Upper lobe of left lung (tissue), 6 donors: Measurements from ENCODE around the gene ZSCAN1. TPM values are rescaled to one million over a fixed set of nuclear protein-coding genes. Genes with fewer than 3 reads are reported as not detected.

Experiments
- ATAC-seq, 2 donors: fragments of 200-7000 bp; cut with Tn5 transposase; one replicate each; pipeline ENCODE4 v1.9.1; 2022; ENCODE audit warnings: mild to moderate bottlenecking in 2 of 2, moderate library complexity in 2 of 2; ENCODE audit not compliant: low FRiP score in 2 of 2
- DNase-seq, 2 donors: peaks; one replicate each; pipeline ENCODE4 v3.0.0-alpha.2; 2019 to 2020
- H3K27ac ChIP-seq, 4 donors: fragments of 200-600 bp; sonication (generic); one replicate each; pipeline ENCODE4 v1.5.1; 2016 to 2019
- H3K27me3 ChIP-seq, 4 donors: fragments of 200-600 bp; sonication (generic); one replicate each; pipeline ENCODE4 v1.5.1; 2017 to 2019
- H3K36me3 ChIP-seq, 4 donors: fragments of 200-600 bp; sonication (generic); one replicate each; pipeline ENCODE4 v1.5.1; 2016 to 2019
- H3K4me1 ChIP-seq, 4 donors: fragments of 200-600 bp; sonication (generic); one replicate each; pipeline ENCODE4 v1.5.1; 2018 to 2019
- H3K4me3 ChIP-seq, 4 donors: fragments of 200-600 bp; sonication (generic); one replicate each; pipeline ENCODE4 v1.5.1; 2017 to 2019; ENCODE audit warnings: mild to moderate bottlenecking in 2 of 4, moderate library complexity in 1 of 4
- H3K9me3 ChIP-seq, 4 donors: fragments of 200-600 bp; sonication (generic); one replicate each; pipeline ENCODE4 v1.5.1; 2018 to 2019
- EP300 ChIP-seq, 4 donors: sonication (generic); formaldehyde crosslinking; IDR thresholded peaks; one replicate each; pipeline ENCODE4 v1.5.1; 2017; ENCODE audit warnings: antibody characterized with exemption in 4 of 4, control low read depth in 2 of 4
- POLR2A ChIP-seq, 4 donors: fragments of 450-650 bp; IDR thresholded peaks; one replicate each; pipeline ENCODE4 v1.5.1; 2016 to 2017; ENCODE audit warnings: antibody characterized with exemption in 4 of 4, mild to moderate bottlenecking in 2 of 4
- POLR2AphosphoS5 ChIP-seq, 2 donors: sonication (generic); formaldehyde crosslinking; IDR thresholded peaks; one replicate each; pipeline ENCODE4 v1.5.1; 2017; ENCODE audit warnings: antibody characterized with exemption in 2 of 2
- WGBS, 2 donors: methylation state at CpG; one replicate each; pipeline ENCODE4 v1.1.5; 2017 to 2018; 5-methylcytosine and 5-hydroxymethylcytosine counted together
- total RNA-seq, 6 donors: library from RNA; depleted of rRNA in 4 of 6; stranded (reverse); fragments of >200 nt in 4 of 6; gene quantifications; one replicate each; pipeline versions ENCODE4 v1.1.0 to v1.2.1, GENCODE V29; 2016 to 2021
- TF ChIP-seq, protein P1 (sequence below), 6 experiments: fragments of 450-650 bp in 4 of 6; fragments of 200-600 bp in 2 of 6; sonication (generic) in 2 of 6; IDR thresholded peaks; one replicate each; pipeline ENCODE4 v1.5.1; 2016 to 2019; ENCODE audit warnings: antibody characterized with exemption in 6 of 6
- donor health status: DM: no; HTN: no; CAD: no; lungs with moderate emphysema.
- donor health status: DM: no; HTN: yes; CAD: no; lungs with severe emphysema.

ZSCAN1 gene, protein sequence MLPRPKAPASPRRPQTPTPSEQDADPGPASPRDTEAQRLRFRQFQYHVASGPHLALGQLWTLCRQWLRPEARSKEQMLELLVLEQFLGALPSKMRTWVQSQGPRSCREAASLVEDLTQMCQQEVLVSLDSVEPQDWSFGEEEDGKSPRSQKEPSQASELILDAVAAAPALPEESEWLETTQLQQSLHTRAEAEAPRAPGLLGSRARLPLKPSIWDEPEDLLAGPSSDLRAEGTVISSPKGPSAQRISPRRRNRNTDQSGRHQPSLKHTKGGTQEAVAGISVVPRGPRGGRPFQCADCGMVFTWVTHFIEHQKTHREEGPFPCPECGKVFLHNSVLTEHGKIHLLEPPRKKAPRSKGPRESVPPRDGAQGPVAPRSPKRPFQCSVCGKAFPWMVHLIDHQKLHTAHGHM
- total RNA-seq: 1 to 10 TPM in 2 of 6 donors, under 1 TPM in 1, not detected in 3; 0.61 to 2.1 (median 1.4) TPM

DNA sequence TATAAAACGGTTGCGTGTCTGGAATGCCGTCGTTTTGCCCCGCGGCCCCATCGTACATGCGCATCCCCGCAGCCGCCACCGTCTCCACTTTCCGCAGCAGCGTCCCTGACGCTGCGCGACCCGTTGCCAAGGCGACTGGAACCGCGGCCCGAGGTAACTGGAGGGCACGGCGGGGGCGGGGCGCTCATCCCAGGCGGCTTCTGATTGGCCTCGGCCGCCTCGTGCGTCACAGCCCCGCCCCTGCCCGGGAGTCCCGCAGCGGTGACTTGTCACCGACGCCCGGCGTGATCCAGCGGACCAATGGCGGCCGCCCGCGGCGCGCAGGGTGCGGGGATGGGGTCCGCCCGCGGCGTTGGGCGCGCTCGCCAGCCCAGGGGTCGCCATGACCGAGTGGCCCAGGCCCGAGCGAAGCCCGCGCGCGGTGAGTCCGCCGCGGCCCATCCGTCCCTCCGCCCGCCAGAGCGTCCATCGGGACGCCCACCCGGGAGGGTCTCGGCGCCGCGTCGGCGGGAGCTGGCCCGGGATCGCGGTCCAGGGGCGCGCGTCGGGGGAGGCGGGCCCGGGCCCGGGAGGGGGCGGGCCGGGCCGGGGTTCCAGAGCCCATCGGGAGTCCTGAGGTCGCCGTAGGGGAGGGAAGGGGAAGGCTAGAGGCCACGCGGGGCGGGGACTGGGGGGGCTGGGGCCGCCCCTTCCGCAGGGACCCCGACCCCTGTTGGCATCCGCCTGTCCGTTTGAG lies at the start of gene ZSCAN1:
Gene ZSCAN1, plus strand, starts transcription at position 285 of the 736 bp plus-strand sequence. CDS start 3,812 bp downstream, outside the sequence.
- Histone ChIP-seq H3K4me1 (peaks cover 0 to 4% (median 1%) of the 10 kb centered on the region in 4 donors), H3K9me3 (peaks cover 7 to 64% (median 32%) of the 10 kb centered on the region in 4 donors), H3K27me3 (peaks cover 0 to 13% (median 3%) of the 10 kb centered on the region in 4 donors), H3K36me3 (no peaks in the 10 kb centered on the region), H3K4me3 (peak within 1 kb of the TSS in 3 of 4 donors; percentile 46 to 58 (median 49)), H3K27ac (peak within 1 kb of the TSS in 1 of 4 donors; percentile 40)
- peak in 1 of 2 donors; percentile 16 for TF ChIP-seq POLR2AphosphoS5 (IDR thresholded peaks at IDR 0.05)
- TF ChIP-seq POLR2A (IDR thresholded peaks at IDR 0.05): peak in 2 of 4 donors; percentile 17 to 46
- TF ChIP-seq, protein P1, sequence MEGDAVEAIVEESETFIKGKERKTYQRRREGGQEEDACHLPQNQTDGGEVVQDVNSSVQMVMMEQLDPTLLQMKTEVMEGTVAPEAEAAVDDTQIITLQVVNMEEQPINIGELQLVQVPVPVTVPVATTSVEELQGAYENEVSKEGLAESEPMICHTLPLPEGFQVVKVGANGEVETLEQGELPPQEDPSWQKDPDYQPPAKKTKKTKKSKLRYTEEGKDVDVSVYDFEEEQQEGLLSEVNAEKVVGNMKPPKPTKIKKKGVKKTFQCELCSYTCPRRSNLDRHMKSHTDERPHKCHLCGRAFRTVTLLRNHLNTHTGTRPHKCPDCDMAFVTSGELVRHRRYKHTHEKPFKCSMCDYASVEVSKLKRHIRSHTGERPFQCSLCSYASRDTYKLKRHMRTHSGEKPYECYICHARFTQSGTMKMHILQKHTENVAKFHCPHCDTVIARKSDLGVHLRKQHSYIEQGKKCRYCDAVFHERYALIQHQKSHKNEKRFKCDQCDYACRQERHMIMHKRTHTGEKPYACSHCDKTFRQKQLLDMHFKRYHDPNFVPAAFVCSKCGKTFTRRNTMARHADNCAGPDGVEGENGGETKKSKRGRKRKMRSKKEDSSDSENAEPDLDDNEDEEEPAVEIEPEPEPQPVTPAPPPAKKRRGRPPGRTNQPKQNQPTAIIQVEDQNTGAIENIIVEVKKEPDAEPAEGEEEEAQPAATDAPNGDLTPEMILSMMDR (IDR thresholded peaks at IDR 0.05): peak in 1 of 6 experiments; percentile 22
- TF ChIP-seq EP300 (IDR thresholded peaks at IDR 0.05): no peak
- peak; percentile 48 to 90 for DNase-seq
- peak in 1 of 2 donors; percentile 45 for ATAC-seq
- WGBS, 2 donors: 3 to 13% methylated on average over 21 to 46 of the region's 101 CpGs

GRCh38 chr19:57992841-57993240 lies 41.0 kb upstream of the ZSCAN1 start:
- H3K27ac ChIP-seq: no peak overlapping the region
- no peak for DNase-seq
- TF ChIP-seq POLR2A (IDR thresholded peaks at IDR 0.05): no peak
- H3K36me3 ChIP-seq: peaks cover 13 to 64% (median 54%) of the 10 kb centered on the region in 4 donors
- ATAC-seq: no peak
- H3K4me1 ChIP-seq: no peaks in the 10 kb centered on the region
- H3K9me3 ChIP-seq: peaks cover 53 to 97% (median 91%) of the 10 kb centered on the region in 4 donors
- H3K27me3 ChIP-seq: no peaks in the 10 kb centered on the region
- H3K4me3 ChIP-seq: no peak overlapping the region
- 0 to 93% methylated on average over 1 of the region's 1 CpG for WGBS, 2 donors

DNA sequence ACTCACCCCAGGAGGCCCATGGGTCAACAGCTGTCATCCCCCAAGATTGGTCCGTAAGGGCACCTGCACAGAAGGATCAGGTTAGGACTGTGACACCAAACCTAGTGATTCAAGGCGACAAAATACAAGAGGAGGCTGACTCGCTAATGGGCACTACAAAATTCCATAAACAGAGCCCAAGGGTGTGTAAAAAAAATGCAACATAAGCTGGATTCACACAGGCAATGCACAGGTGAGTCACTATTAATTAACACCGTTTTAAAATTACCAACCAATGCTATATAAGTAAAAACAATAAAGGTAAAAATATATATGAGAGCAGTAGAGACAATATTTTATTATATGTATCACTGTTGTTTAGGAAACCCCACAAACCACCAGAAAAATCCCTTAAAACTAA lies 33.1 kb upstream of the ZSCAN1 start:
- Histone ChIP-seq H3K4me1 (peaks cover 14 to 25% (median 18%) of the 10 kb centered on the region in 4 donors), H3K27me3 (no peaks in the 10 kb centered on the region), H3K9me3 (peaks cover 0 to 71% (median 61%) of the 10 kb centered on the region in 4 donors), H3K4me3 (peak overlapping the region in 1 of 4 donors; percentile 97), H3K27ac (no peak overlapping the region), H3K36me3 (peaks cover 25 to 58% (median 55%) of the 10 kb centered on the region in 4 donors)
- ATAC-seq (no peak), DNase-seq (no peak)
- TF ChIP-seq, protein P1 (IDR thresholded peaks at IDR 0.05): no peak
- TF ChIP-seq EP300 (IDR thresholded peaks at IDR 0.05) (no peak), POLR2AphosphoS5 (IDR thresholded peaks at IDR 0.05) (no peak), POLR2A (IDR thresholded peaks at IDR 0.05) (no peak)
- 99 to 100% methylated on average over 4 of the region's 4 CpGs for WGBS, 2 donors

- peaks cover 14 to 25% (median 18%) of the 10 kb centered on the region in 4 donors for H3K4me1 ChIP-seq
- no peak for ATAC-seq
- peak overlapping the region; percentile 86 to 97 (median 96) for H3K4me3 ChIP-seq
- peaks cover 25 to 59% (median 55%) of the 10 kb centered on the region in 4 donors for H3K36me3 ChIP-seq
- TF ChIP-seq, protein P1 (IDR thresholded peaks at IDR 0.05): no peak
- TF ChIP-seq EP300 (IDR thresholded peaks at IDR 0.05) (no peak), POLR2A (IDR thresholded peaks at IDR 0.05) (no peak), POLR2AphosphoS5 (IDR thresholded peaks at IDR 0.05) (no peak)
- H3K9me3 ChIP-seq: peaks cover 8 to 71% (median 62%) of the 10 kb centered on the region in 4 donors
- no peaks in the 10 kb centered on the region for H3K27me3 ChIP-seq
- WGBS, 2 donors: 6 to 12% methylated on average over 4 to 23 of the region's 23 CpGs
- no peak for DNase-seq
- peak overlapping the region; percentile 91 to 98 (median 96) for H3K27ac ChIP-seq
Observed at GRCh38 chr19:58001895-58002369, 31.9 kb upstream of the ZSCAN1 start.
